HepG2 (cell line): Measurements from ENCODE around the gene CDK17. TPM values are rescaled to one million over a fixed set of nuclear protein-coding genes. Genes with fewer than 3 reads are reported as not detected.

Experiments used
- ATF7-NPFF ChIP-seq: sonication (generic); formaldehyde crosslinking; IDR thresholded peaks from 2 replicates; pipeline ENCODE4 v1.8.1; 2023; ENCODE audit warnings: mild to moderate bottlenecking, low read depth, missing genetic modification reagents, moderate library complexity
- JDP2 ChIP-seq: sonication (generic); formaldehyde crosslinking; IDR thresholded peaks from 2 replicates; pipeline ENCODE4 v1.8.1; 2022; ENCODE audit warnings: missing genetic modification reagents, borderline replicate concordance
- ONECUT2 ChIP-seq: sonication (generic); formaldehyde crosslinking; IDR thresholded peaks from 2 replicates; pipeline ENCODE4 v1.4.0; 2020; ENCODE audit warnings: missing genetic modification reagents
- SALL1 ChIP-seq: sonication (generic); formaldehyde crosslinking; IDR thresholded peaks from 2 replicates; pipeline ENCODE4 v1.8.0; 2022; ENCODE audit warnings: mild to moderate bottlenecking, missing genetic modification reagents
- SMYD3 ChIP-seq: sonication (generic); formaldehyde crosslinking; IDR thresholded peaks from 2 replicates; pipeline ENCODE4 v1.8.1; 2023; ENCODE audit warnings: mild to moderate bottlenecking, missing genetic modification reagents
- SPEN ChIP-seq: sonication (generic); formaldehyde crosslinking; IDR thresholded peaks from 2 replicates; pipeline ENCODE4 v1.5.1; 2020; ENCODE audit warnings: low read depth, mild to moderate bottlenecking, missing genetic modification reagents
- ZFP90 ChIP-seq: sonication (generic); formaldehyde crosslinking; IDR thresholded peaks from 2 replicates; pipeline ENCODE4 v1.8.0; 2022; ENCODE audit warnings: missing genetic modification reagents, mild to moderate bottlenecking, inconsistent platforms, borderline replicate concordance
- ZNF33A ChIP-seq: sonication (generic); formaldehyde crosslinking; IDR thresholded peaks from 2 replicates; pipeline ENCODE4 v1.5.1; 2020; ENCODE audit warnings: missing genetic modification reagents, mild to moderate bottlenecking, moderate library complexity, borderline replicate concordance
- polyA plus RNA-seq, 8 experiments: library from polyadenylated mRNA; depleted of rRNA in 3 of 8; stranded (reverse) in 7 of 8; unstranded in 1 of 8; fragments of >200 nt; fragmentation: Illumina TruSeq in 4 of 8; extraction: Trizol in 4 of 8; gene quantifications; 2 replicates each; pipeline versions ENCODE4 v1.2.1 to v1.2.3, GENCODE V29; 2011 to 2016; ENCODE audit warnings: low read depth in 4 of 8, missing spikeins in 1 of 8, mixed read lengths in 1 of 8; ENCODE audit not compliant: insufficient read depth in 1 of 8
- total RNA-seq, 5 experiments: library from RNA; depleted of rRNA; stranded (reverse); fragments of >200 nt; fragmentation: Illumina TruSeq; extraction: Trizol; gene quantifications; 2 replicates each; pipeline ENCODE4 v1.2.3, GENCODE V29; 2016; ENCODE audit warnings: low read depth in 1 of 5
- TF ChIP-seq, protein P1 (sequence below): sonication (generic); formaldehyde crosslinking; IDR thresholded peaks from 2 replicates; pipeline ENCODE4 v1.4.0; 2020; ENCODE audit warnings: mild to moderate bottlenecking, missing genetic modification reagents
- TF ChIP-seq, protein P2 (sequence below): sonication (generic); formaldehyde crosslinking; IDR thresholded peaks from 2 replicates; pipeline ENCODE4 v1.4.0; 2020; ENCODE audit warnings: missing genetic modification reagents, borderline replicate concordance
- TF ChIP-seq, protein P3 (sequence below): sonication (generic); formaldehyde crosslinking; IDR thresholded peaks from 2 replicates; pipeline ENCODE4 v1.5.0; 2020; ENCODE audit warnings: mild to moderate bottlenecking, missing genetic modification reagents
- TF ChIP-seq, protein P4 (sequence below): sonication (generic); formaldehyde crosslinking; IDR thresholded peaks from 2 replicates; pipeline ENCODE4 v1.8.1; 2022; ENCODE audit warnings: low read depth, mild to moderate bottlenecking, missing genetic modification reagents

The CDK17 gene
- total and polyA plus RNA-seq, 2 of the 13 experiments (the other 11 are each of a cell fraction or from before 2014, with no cell fraction given), result 9.9 to 22.3 TPM

- TF ChIP-seq, protein P1, sequence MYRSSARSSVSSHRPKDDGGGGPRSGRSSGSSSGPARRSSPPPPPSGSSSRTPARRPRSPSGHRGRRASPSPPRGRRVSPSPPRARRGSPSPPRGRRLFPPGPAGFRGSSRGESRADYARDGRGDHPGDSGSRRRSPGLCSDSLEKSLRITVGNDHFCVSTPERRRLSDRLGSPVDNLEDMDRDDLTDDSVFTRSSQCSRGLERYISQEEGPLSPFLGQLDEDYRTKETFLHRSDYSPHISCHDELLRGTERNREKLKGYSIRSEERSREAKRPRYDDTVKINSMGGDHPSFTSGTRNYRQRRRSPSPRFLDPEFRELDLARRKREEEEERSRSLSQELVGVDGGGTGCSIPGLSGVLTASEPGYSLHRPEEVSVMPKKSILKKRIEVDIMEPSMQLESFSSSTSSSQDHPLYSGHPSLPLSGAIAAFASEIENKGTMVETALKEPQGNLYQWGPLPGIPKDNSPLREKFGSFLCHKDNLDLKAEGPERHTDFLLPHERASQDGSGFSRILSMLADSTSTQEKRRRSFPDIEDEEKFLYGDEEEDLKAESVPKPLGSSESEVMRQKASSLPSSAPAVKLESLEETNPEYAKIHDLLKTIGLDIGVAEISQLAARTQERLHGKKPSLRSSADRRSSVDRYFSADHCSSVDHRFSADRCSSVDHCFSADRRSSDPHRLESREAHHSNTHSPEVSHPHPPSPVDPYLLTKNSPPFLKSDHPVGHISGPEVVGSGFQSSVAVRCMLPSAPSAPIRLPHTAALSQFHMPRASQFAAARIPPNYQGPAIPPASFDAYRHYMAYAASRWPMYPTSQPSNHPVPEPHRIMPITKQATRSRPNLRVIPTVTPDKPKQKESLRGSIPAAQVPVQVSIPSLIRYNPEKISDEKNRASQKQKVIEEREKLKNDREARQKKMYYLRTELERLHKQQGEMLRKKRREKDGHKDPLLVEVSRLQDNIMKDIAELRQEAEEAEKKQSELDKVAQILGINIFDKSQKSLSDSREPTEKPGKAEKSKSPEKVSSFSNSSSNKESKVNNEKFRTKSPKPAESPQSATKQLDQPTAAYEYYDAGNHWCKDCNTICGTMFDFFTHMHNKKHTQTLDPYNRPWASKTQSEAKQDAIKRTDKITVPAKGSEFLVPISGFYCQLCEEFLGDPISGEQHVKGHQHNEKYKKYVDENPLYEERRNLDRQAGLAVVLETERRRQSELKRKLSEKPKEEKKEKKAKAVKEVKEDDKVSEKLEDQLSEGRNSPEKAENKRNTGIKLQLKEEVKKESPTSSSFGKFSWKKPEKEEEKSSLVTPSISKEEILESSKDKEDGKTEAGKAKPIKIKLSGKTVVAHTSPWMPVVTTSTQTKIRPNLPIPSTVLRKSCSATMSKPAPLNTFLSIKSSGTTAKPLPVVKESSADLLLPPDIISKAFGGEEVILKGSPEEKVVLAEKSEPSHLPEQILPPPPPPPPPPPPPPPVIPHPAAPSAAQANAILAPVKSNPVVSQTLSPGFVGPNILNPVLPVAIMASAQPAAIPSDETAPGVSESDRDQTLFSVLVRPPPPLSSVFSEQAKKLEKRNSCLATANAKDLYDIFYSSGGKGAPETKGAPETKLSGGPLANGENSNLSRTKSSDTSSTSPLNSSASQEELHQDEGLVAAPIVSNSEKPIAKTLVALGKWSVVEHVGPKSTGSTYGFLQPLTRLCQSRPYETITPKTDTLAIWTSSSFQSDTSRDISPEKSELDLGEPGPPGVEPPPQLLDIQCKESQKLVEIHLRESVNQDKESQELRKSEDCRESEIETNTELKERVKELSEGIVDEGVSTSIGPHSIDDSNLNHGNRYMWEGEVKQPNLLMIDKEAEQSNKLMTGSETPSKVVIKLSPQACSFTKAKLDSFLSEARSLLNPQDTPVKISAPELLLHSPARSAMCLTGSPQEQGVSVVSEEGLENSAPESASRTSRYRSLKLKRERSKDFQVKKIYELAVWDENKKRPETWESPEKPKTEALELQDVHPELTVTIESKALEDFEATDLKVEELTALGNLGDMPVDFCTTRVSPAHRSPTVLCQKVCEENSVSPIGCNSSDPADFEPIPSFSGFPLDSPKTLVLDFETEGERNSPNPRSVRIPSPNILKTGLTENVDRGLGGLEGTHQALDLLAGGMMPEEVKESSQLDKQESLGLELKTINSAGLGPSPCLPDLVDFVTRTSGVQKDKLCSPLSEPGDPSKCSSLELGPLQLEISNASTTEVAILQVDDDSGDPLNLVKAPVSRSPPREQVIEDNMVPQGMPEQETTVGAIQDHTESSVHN (CRISPR knock-in tag), result 0 out of 2 replicates have a peak, but pooled peaks have one; percentile 29
- TF ChIP-seq SALL1 (CRISPR knock-in tag), result no peak
- TF ChIP-seq SMYD3, result no peak
- TF ChIP-seq, protein P2, sequence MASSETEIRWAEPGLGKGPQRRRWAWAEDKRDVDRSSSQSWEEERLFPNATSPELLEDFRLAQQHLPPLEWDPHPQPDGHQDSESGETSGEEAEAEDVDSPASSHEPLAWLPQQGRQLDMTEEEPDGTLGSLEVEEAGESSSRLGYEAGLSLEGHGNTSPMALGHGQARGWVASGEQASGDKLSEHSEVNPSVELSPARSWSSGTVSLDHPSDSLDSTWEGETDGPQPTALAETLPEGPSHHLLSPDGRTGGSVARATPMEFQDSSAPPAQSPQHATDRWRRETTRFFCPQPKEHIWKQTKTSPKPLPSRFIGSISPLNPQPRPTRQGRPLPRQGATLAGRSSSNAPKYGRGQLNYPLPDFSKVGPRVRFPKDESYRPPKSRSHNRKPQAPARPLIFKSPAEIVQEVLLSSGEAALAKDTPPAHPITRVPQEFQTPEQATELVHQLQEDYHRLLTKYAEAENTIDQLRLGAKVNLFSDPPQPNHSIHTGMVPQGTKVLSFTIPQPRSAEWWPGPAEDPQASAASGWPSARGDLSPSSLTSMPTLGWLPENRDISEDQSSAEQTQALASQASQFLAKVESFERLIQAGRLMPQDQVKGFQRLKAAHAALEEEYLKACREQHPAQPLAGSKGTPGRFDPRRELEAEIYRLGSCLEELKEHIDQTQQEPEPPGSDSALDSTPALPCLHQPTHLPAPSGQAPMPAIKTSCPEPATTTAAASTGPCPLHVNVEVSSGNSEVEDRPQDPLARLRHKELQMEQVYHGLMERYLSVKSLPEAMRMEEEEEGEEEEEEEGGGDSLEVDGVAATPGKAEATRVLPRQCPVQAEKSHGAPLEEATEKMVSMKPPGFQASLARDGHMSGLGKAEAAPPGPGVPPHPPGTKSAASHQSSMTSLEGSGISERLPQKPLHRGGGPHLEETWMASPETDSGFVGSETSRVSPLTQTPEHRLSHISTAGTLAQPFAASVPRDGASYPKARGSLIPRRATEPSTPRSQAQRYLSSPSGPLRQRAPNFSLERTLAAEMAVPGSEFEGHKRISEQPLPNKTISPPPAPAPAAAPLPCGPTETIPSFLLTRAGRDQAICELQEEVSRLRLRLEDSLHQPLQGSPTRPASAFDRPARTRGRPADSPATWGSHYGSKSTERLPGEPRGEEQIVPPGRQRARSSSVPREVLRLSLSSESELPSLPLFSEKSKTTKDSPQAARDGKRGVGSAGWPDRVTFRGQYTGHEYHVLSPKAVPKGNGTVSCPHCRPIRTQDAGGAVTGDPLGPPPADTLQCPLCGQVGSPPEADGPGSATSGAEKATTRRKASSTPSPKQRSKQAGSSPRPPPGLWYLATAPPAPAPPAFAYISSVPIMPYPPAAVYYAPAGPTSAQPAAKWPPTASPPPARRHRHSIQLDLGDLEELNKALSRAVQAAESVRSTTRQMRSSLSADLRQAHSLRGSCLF, result no peak
- TF ChIP-seq, protein P3, sequence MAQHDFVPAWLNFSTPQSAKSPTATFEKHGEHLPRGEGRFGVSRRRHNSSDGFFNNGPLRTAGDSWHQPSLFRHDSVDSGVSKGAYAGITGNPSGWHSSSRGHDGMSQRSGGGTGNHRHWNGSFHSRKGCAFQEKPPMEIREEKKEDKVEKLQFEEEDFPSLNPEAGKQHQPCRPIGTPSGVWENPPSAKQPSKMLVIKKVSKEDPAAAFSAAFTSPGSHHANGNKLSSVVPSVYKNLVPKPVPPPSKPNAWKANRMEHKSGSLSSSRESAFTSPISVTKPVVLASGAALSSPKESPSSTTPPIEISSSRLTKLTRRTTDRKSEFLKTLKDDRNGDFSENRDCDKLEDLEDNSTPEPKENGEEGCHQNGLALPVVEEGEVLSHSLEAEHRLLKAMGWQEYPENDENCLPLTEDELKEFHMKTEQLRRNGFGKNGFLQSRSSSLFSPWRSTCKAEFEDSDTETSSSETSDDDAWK (CRISPR knock-in tag), result no peak
- no peak for TF ChIP-seq SPEN (CRISPR knock-in tag)
- no peak for TF ChIP-seq JDP2 (CRISPR knock-in tag)
- TF ChIP-seq ATF7-NPFF (CRISPR knock-in tag), result no peak
- TF ChIP-seq ZNF33A (CRISPR knock-in tag), result no peak
- no peak for TF ChIP-seq ONECUT2 (CRISPR knock-in tag)
- no peak for TF ChIP-seq ZFP90 (CRISPR knock-in tag)
- TF ChIP-seq, protein P4, sequence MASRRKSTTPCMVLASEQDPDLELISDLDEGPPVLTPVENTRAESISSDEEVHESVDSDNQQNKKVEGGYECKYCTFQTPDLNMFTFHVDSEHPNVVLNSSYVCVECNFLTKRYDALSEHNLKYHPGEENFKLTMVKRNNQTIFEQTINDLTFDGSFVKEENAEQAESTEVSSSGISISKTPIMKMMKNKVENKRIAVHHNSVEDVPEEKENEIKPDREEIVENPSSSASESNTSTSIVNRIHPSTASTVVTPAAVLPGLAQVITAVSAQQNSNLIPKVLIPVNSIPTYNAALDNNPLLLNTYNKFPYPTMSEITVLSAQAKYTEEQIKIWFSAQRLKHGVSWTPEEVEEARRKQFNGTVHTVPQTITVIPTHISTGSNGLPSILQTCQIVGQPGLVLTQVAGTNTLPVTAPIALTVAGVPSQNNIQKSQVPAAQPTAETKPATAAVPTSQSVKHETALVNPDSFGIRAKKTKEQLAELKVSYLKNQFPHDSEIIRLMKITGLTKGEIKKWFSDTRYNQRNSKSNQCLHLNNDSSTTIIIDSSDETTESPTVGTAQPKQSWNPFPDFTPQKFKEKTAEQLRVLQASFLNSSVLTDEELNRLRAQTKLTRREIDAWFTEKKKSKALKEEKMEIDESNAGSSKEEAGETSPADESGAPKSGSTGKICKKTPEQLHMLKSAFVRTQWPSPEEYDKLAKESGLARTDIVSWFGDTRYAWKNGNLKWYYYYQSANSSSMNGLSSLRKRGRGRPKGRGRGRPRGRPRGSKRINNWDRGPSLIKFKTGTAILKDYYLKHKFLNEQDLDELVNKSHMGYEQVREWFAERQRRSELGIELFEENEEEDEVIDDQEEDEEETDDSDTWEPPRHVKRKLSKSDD, result no peak
These were observed 414 bp upstream of the CDK17 start (continued) for GRCh38 chr12:96400631-96401075.
